A673 (cell line): ENCODE data around the gene RHOBTB3.

Experiments used
- CTCF ChIP-seq: fragments of 300-800, 200-600 bp; sonication (generic); conservative IDR thresholded peaks from 2 replicates; pipeline ENCODE4 v1.5.1; 2017; ENCODE audit warnings: low read depth, mild to moderate bottlenecking, antibody characterized with exemption, low read length, moderate library complexity, mixed read lengths
- EZH2 ChIP-seq: fragments of 200-600 bp; sonication (generic); IDR thresholded peaks from 2 replicates; pipeline ENCODE4 v1.6.1; 2017; ENCODE audit warnings: borderline replicate concordance, low read depth, mild to moderate bottlenecking, mixed read lengths, antibody characterized with exemption, low read length; ENCODE audit not compliant: poor library complexity, severe bottlenecking

GRCh38 chr5:95754545-95754944 lies 23.4 kb downstream of the RHOBTB3 start:
- TF ChIP-seq CTCF (no peak), EZH2 (no peak)
